Neural progenitor cell (in vitro differentiated cells): ENCODE results near the gene SCARF2. TPM values are rescaled to one million over a fixed set of nuclear protein-coding genes. Genes with fewer than 3 reads are reported as not detected.
A peak's percentile ranks its signal among the peaks of the same experiment; 100 is the strongest.

Experiments used
- DNase-seq: peaks from one replicate; pipeline ENCODE4 v3.0.0-alpha.2; 2016; ENCODE audit warnings: low spot score
- H2AFZ ChIP-seq: fragments of 200-600 bp; sonication (generic); replicated peaks from 2 replicates; pipeline ENCODE4 v1.6.1; 2016; ENCODE audit warnings: antibody characterized with exemption
- H3F3A ChIP-seq: fragments of 200-600 bp; sonication (generic); 2 replicates; pipeline ENCODE4 v1.6.1; 2016; ENCODE audit warnings: antibody characterized with exemption, low read depth
- H3K27ac ChIP-seq: fragments of 200-600 bp; sonication (generic); 2 replicates; pipeline ENCODE4 v1.5.1; 2016; ENCODE audit warnings: mild to moderate bottlenecking
- H3K27me3 ChIP-seq: fragments of 200-600 bp; sonication (generic); 2 replicates; pipeline ENCODE4 v1.6.1; 2016; ENCODE audit warnings: mild to moderate bottlenecking, moderate library complexity
- H3K36me3 ChIP-seq: fragments of 200-600 bp; sonication (generic); 2 replicates; pipeline ENCODE4 v1.5.1; 2016
- H3K4me1 ChIP-seq: fragments of 200-600 bp; sonication (generic); 2 replicates; pipeline ENCODE4 v1.6.1; 2016; ENCODE audit warnings: mixed run types
- H3K4me2 ChIP-seq: fragments of 200-600 bp; sonication (generic); 2 replicates; pipeline ENCODE4 v1.6.1; 2016
- H3K4me3 ChIP-seq: fragments of 200-600 bp; sonication (generic); 2 replicates; pipeline ENCODE4 v1.5.1; 2016
- H3K79me2 ChIP-seq: fragments of 200-600 bp; sonication (generic); 2 replicates; pipeline ENCODE4 v1.6.1; 2016; ENCODE audit warnings: low read depth
- H3K9ac ChIP-seq: fragments of 200-600 bp; sonication (generic); 2 replicates; pipeline ENCODE4 v1.6.1; 2016
- H3K9me3 ChIP-seq: fragments of 200-600 bp; sonication (generic); 2 replicates; pipeline ENCODE4 v1.5.1; 2016; ENCODE audit warnings: low read depth
- H4K20me1 ChIP-seq: fragments of 200-600 bp; sonication (generic); 2 replicates; pipeline ENCODE4 v1.6.1; 2016; ENCODE audit warnings: low read depth
- H3K27ac Mint-ChIP-seq: 3 replicates; pipeline ENCODE4 v1.8.0; 2021; ENCODE audit warnings: mixed read lengths
- H3K27me3 Mint-ChIP-seq: 2 replicates; pipeline ENCODE4 v1.8.0; 2022; ENCODE audit warnings: low read depth, mild to moderate bottlenecking, inconsistent platforms, moderate library complexity, mixed read lengths; ENCODE audit not compliant: insufficient read depth
- H3K36me3 Mint-ChIP-seq: 3 replicates; pipeline ENCODE4 v1.8.0; 2021; ENCODE audit warnings: mixed read lengths
- H3K4me1 Mint-ChIP-seq: 3 replicates; pipeline ENCODE4 v1.8.0; 2021; ENCODE audit warnings: mixed read lengths
- H3K4me3 Mint-ChIP-seq: 3 replicates; pipeline ENCODE4 v1.8.0; 2021; ENCODE audit warnings: mild to moderate bottlenecking, moderate library complexity, mixed read lengths
- H3K9me3 Mint-ChIP-seq: 3 replicates; pipeline ENCODE4 v1.8.0; 2020; ENCODE audit warnings: mixed read lengths
- EZH2 ChIP-seq: fragments of 200-600 bp; sonication (generic); IDR thresholded peaks from 2 replicates; pipeline ENCODE4 v1.6.1; 2017; ENCODE audit warnings: antibody characterized with exemption, mild to moderate bottlenecking, moderate library complexity
- EZH2phosphoT487 ChIP-seq: fragments of 200-600 bp; sonication (generic); IDR thresholded peaks from 2 replicates; pipeline ENCODE4 v1.6.1; 2017; ENCODE audit warnings: antibody characterized with exemption
- total RNA-seq: library from RNA; depleted of rRNA; stranded (reverse); fragments of >200 nt; gene quantifications from 2 replicates; pipeline ENCODE4 v1.2.3, GENCODE V29; 2015; ENCODE audit warnings: low replicate concordance
- TF ChIP-seq, protein P1 (sequence below): fragments of 200-600 bp; sonication (generic); IDR thresholded peaks from 2 replicates; pipeline ENCODE4 v1.5.1; 2017; ENCODE audit warnings: antibody characterized with exemption, mild to moderate bottlenecking

Gene SCARF2
- total RNA-seq, 1 donor from 2014 or later: 0.22 TPM

DNA sequence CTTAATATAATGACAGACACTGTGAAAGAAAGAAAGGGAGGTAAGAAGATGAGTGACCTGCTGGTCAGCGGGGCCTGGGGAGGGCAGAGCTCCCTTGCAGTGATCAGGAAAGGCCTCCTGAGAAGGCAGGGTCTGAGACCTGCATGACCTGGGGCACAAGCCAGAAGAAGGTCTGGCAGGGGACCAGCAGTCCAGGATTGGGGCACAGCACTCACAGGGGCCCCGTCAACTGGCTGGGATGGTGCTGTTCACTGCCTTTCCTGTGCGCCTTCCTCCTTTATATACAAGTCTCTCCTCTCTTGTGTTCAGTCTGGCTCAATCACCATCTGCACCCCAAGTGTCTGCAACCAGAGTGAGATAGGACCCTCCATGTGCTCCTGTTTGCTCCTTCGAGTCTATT lies 22.2 kb upstream of the SCARF2 start:
- H3K36me3 ChIP-seq: no peaks in the 10 kb centered on the region

DNA sequence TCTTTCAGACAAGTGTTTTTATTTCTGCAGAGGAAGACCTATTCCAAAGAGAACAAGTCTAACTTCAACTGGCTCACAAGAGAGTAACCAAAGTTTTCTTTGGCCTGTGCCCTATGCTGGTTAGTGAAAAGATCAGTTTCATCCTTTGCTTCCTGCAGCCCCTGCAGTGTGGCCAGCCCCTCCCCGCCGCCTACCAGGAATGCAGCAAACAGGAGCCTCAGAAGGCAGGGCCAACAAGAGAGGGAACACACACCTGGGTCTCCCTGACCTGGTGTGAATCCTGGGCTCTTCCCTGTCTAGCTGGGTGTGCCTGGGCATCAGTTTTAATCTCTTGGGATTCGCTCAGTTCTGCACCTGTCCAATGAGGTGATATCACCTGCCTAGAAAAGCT lies 21.5 kb upstream of the SCARF2 start:
- H3K9me3 ChIP-seq: no peaks in the 10 kb centered on the region
- H3K27me3 ChIP-seq: no peaks in the 10 kb centered on the region
- Mint-ChIP-seq H3K27ac (no peak overlapping the region), H3K4me3 (no peak overlapping the region), H3K9me3 (no peaks in the 10 kb centered on the region), H3K4me1 (peaks cover 32% of the 10 kb centered on the region), H3K27me3 (peaks cover 6% of the 10 kb centered on the region), H3K36me3 (peaks cover 34% of the 10 kb centered on the region)
- no peak overlapping the region for H3K27ac ChIP-seq
- H2AFZ ChIP-seq: no peak overlapping the region
- no peak overlapping the region for H3K4me3 ChIP-seq
- H3F3A ChIP-seq: peaks cover 15% of the 10 kb centered on the region
- no peak overlapping the region for H3K9ac ChIP-seq
- no peak overlapping the region for H3K4me2 ChIP-seq
- no peaks in the 10 kb centered on the region for H3K36me3 ChIP-seq
- H3K4me1 ChIP-seq: peaks cover 10% of the 10 kb centered on the region
- no peak for DNase-seq
- no peaks in the 10 kb centered on the region for H3K79me2 ChIP-seq
- peaks cover 4% of the 10 kb centered on the region for H4K20me1 ChIP-seq
- no peak for TF ChIP-seq EZH2
- TF ChIP-seq, protein P1, sequence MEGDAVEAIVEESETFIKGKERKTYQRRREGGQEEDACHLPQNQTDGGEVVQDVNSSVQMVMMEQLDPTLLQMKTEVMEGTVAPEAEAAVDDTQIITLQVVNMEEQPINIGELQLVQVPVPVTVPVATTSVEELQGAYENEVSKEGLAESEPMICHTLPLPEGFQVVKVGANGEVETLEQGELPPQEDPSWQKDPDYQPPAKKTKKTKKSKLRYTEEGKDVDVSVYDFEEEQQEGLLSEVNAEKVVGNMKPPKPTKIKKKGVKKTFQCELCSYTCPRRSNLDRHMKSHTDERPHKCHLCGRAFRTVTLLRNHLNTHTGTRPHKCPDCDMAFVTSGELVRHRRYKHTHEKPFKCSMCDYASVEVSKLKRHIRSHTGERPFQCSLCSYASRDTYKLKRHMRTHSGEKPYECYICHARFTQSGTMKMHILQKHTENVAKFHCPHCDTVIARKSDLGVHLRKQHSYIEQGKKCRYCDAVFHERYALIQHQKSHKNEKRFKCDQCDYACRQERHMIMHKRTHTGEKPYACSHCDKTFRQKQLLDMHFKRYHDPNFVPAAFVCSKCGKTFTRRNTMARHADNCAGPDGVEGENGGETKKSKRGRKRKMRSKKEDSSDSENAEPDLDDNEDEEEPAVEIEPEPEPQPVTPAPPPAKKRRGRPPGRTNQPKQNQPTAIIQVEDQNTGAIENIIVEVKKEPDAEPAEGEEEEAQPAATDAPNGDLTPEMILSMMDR: no peak
- no peak for TF ChIP-seq EZH2phosphoT487

More for the DNA sequence above, 22.2 kb upstream of the SCARF2 start:
- peaks cover 4% of the 10 kb centered on the region for H4K20me1 ChIP-seq
- H3F3A ChIP-seq: peaks cover 15% of the 10 kb centered on the region
- H3K9me3 Mint-ChIP-seq: no peaks in the 10 kb centered on the region
- no peak overlapping the region for H3K9ac ChIP-seq
- no peak overlapping the region for H2AFZ ChIP-seq
- TF ChIP-seq, protein P1: no peak
- TF ChIP-seq EZH2 (no peak), EZH2phosphoT487 (no peak)
- peak overlapping the region; percentile 27 for H3K4me2 ChIP-seq
- peak overlapping the region; percentile 5 for H3K27ac Mint-ChIP-seq
- H3K9me3 ChIP-seq: no peaks in the 10 kb centered on the region
- no peak overlapping the region for H3K4me3 Mint-ChIP-seq
- no peaks in the 10 kb centered on the region for H3K79me2 ChIP-seq
- H3K27me3 Mint-ChIP-seq: peaks cover 4% of the 10 kb centered on the region
- H3K4me1 ChIP-seq: peaks cover 10% of the 10 kb centered on the region
- DNase-seq: no peak
- no peak overlapping the region for H3K27ac ChIP-seq
- no peak overlapping the region for H3K4me3 ChIP-seq
- no peaks in the 10 kb centered on the region for H3K27me3 ChIP-seq
- H3K4me1 Mint-ChIP-seq: peaks cover 30% of the 10 kb centered on the region
- peaks cover 33% of the 10 kb centered on the region for H3K36me3 Mint-ChIP-seq

DNA sequence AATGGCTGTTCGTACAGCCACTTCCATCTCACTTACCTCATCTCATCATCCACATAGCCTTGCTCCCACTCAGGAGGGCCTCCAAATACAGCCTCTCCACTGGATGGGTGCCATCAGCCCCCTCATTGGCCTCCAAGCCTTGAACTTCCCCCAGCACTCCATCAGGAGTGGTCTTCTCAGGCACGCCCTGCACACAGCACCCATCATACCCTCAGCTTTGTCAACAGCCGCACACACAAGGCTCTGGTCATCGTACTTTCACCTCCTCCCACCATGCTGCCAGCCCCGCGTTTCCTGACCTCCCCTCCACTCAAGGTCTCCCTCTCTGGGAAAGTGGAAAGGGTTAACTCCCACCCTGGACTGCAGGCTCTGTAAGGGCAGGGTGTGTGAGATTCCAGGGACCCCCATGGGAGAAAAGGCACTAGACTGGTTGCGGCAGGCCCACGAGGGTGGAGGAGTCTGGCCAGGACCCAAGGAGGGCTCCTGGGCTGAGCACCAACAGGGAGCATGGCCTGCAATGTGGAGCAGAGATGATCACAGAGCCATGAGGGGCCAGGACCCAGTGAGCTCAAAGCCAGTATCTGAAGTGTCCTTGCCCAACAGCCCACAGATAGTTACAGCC lies 21.0 kb upstream of the SCARF2 start:
- Mint-ChIP-seq H3K4me1 (peaks cover 32% of the 10 kb centered on the region), H3K9me3 (no peaks in the 10 kb centered on the region), H3K4me3 (no peak overlapping the region), H3K27ac (peak overlapping the region; percentile 6), H3K36me3 (peaks cover 29% of the 10 kb centered on the region), H3K27me3 (peaks cover 6% of the 10 kb centered on the region)
- H3K4me3 ChIP-seq: no peak overlapping the region
- no peak overlapping the region for H3K27ac ChIP-seq
- H3K9ac ChIP-seq: no peak overlapping the region
- H3K4me1 ChIP-seq: peaks cover 10% of the 10 kb centered on the region
- TF ChIP-seq, protein P1: no peak
- no peak for TF ChIP-seq EZH2
- TF ChIP-seq EZH2phosphoT487: no peak
- peaks cover 15% of the 10 kb centered on the region for H3F3A ChIP-seq
- DNase-seq: no peak
- H2AFZ ChIP-seq: no peak overlapping the region
- no peaks in the 10 kb centered on the region for H3K27me3 ChIP-seq
- peaks cover 4% of the 10 kb centered on the region for H4K20me1 ChIP-seq
- no peaks in the 10 kb centered on the region for H3K79me2 ChIP-seq
- H3K4me2 ChIP-seq: no peak overlapping the region
- no peaks in the 10 kb centered on the region for H3K36me3 ChIP-seq
- no peaks in the 10 kb centered on the region for H3K9me3 ChIP-seq
